Inflammatory macrophage (primary cell): Measurements from ENCODE around the gene FEM1A.
"Not testable (repeated sequence)": the region's sequence is repeated elsewhere in the genome, so short reads cannot be mapped to it uniquely, and the experiment has no call there.

Source experiments
- DNase-seq, 2 donors: peaks; one replicate each; pipeline ENCODE4 v3.0.0-alpha.2; 2020 to 2022

FEM1A gene

DNA sequence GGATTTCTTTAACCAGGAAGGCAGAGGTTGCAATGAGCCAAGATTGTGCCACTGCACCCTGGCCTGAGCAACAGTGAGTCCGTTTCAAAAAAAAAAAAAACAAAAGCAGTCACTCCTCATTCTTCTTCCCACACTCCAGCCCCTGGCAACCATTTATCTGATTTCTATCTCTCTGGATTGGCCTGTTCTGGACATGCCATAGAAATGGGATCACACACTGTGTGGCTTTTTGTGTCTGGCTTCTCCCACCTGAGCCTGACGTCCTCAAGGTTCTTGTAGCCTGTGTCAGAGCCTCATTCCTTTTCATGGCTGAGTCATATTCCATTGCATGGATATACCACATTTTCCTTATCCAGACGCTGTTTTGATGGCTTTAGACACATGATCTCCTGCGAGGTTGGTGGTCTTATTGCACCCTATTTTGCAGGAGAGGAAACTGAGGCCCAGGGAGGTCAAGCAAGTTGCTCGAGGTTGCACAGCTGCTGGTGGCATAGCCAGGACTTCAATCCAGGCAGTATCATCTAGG, 15.8 kb upstream of the FEM1A start:
- no peak for DNase-seq

- DNase-seq: no peak
These were observed 14.9 kb upstream of the FEM1A start for GRCh38 chr19:4776436-4777211.

DNA sequence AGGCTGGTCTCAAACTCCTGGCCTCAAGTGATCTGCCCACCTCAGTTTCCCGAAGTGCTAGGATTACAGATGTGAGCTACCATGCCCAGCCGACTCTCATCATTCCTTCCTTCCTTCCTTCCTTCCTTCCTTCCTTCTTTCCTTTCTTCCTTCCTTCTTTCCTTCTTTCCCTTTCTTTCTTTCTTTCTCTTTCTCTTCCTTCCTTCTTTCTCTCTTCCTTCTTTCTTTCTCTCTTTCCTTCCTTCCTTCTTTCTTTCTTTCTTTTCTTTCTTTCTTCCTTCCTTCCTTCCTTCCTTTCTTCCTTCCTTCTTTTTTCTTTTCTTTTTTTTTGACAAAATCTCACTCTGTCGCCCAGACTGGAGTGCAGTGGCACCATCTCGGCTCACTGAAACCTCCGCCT, 13.4 kb upstream of the FEM1A start:
- not testable (repeated sequence) for DNase-seq

- DNase-seq: no peak
These were observed 10.7 kb upstream of the FEM1A start for GRCh38 chr19:4780860-4781259.

DNA sequence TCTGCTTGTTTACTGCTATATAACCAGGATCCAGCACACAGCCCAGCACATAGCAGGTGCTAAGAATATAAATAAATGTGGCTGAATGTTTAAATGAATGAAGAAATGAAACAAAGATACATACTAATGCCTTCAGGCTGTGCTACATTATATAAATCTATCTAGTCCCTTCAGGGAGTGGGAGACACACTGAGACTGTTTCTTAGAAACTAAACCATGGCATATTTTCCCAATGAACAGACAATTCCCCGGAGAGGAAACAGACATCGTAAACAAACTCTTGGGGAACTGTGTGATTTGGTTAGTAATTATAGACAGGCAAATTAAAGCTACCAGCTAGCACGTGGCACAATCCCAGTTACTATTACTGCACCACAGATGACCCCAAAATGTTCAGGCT, 9.7 kb upstream of the FEM1A start:
- DNase-seq: no peak

GRCh38 chr19:4786412-4787016, 5.0 kb upstream of the FEM1A start:
- not testable (repeated sequence) for DNase-seq

- not testable (repeated sequence) for DNase-seq
These were observed 708 bp downstream of the FEM1A start for GRCh38 chr19:4792019-4792865.

DNA sequence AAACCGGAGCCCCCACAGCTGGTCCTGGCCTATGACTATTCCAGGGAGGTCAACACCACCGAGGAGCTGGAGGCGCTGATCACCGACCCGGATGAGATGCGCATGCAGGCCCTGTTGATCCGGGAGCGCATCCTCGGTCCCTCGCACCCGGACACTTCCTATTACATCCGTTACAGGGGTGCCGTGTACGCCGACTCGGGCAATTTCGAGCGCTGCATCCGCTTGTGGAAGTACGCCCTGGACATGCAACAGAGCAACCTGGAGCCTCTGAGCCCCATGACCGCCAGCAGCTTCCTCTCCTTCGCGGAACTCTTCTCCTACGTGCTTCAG, 1.3 kb downstream of the FEM1A start:
- DNase-seq: not testable (repeated sequence)

GRCh38 chr19:4793278-4793677, 1.7 kb downstream of the FEM1A start:
- DNase-seq: not testable (repeated sequence)

- DNase-seq: no peak
These were observed 3.4 kb downstream of the FEM1A start for GRCh38 chr19:4794971-4795370.

- peak in 1 of 2 donors; percentile 68 for DNase-seq
These were observed 3.9 kb downstream of the FEM1A start for GRCh38 chr19:4795400-4795799.

GRCh38 chr19:4800591-4801081, 9.1 kb downstream of the FEM1A start:
- no peak for DNase-seq

- DNase-seq: no peak
These were observed 9.6 kb downstream of the FEM1A start for GRCh38 chr19:4801085-4801619.

DNA sequence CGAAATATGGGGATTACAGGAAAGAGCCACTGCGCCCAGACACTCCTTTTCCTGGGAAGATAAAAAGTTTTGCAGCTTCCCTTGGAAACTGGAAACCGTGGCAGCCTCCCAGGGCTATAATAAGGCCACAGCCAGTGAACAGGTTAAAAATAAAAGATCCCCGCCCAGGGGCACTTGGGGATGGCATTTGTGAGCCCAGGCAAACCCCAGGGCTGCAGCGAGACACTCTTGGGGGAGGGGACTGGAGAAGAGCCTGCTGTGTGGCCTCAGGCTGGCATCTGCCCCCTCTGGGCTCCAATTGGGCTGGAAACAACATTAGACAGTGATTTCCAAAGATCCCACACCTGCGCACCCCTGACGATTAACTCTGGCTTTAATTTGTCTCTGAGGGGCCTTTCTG, 11.2 kb downstream of the FEM1A start:
- no peak for DNase-seq

DNA sequence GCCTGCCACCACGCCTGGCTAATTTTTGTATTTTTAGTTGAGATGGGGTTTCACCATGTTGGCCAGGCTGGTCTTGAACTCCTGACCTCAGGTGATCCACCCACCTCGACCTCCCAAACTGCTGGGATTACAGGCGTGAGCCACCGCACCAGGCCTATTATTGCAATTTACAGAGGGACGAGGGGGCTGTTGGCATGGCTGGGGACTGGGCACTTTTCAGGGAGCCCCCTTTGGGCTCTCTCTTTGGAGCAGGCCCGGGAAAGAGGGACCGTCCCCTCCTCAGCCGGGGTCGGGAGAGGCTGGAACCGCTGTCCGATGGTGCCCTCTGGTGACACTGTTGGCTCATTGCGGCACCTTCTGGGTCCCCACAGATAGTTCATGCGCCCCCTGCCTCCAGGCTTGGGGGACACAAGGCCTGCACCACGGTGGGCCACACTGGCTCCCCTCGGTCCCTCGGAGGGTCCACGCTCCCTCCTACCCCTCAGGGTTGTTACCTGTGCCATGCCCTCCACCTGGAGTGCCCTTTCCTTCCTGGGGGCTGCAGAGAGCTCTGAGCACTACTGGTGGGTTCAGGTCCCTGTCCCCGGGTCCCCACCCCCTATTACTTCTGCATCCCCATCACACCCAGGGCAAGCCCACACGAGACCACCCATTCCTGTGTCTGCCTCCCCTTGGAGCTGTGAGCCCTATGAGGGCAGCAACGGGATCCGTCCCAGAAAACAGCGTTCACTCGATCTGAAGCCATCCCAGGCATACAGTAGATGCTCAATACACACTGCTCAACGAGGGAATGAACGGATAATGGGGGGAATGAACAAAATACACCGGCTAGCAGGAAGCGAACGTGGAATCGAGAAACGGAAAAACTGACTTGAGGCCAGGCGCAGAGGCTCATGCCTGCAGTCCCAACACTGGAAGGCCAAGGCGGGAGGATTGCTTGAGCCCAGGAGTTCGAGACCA, 12.5 kb downstream of the FEM1A start:
- peak; percentile 45 to 56 for DNase-seq

- DNase-seq: not testable (repeated sequence)
These were observed 13.6 kb downstream of the FEM1A start for GRCh38 chr19:4805140-4805539.

GRCh38 chr19:4806384-4806783, 14.8 kb downstream of the FEM1A start:
- no peak for DNase-seq

DNA sequence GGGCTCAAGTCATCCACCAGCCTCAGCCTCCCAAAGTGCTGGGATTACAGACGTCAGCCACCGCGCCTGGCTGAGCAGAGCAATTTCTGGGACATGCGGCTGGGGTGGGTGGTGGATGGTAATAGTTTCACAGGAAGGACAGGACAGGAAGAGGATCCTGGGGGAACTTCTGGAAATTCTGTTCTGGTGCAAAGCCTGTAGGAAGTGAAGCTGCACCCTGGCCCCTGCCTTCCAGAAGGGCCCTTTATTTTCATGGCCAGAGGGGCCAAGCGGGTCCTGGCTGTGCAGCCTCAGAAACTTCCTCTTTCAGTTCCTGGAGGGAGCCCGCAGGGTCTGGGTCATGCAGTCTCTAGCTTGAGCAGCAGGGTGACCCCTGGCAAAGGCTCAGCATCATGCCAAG, 15.7 kb downstream of the FEM1A start:
- DNase-seq: peak; percentile 83 to 85

GRCh38 chr19:4811328-4812131, 20.0 kb downstream of the FEM1A start:
- peak; percentile 77 to 80 for DNase-seq

- no peak for DNase-seq
These were observed 23.3 kb downstream of the FEM1A start for GRCh38 chr19:4814625-4815425.
